NCI-H2171 treated with DMSO at 0.1 percent for 48 hours (cell line): ENCODE results near the gene KCNK7.
"Not testable (repeated sequence)": the region's sequence is repeated elsewhere in the genome, so short reads cannot be mapped to it uniquely, and the experiment has no call there.

Experiments
- DNase-seq: peaks from one replicate; lab custom pipeline; 2025; lab: John Stamatoyannopoulos, UW

Gene KCNK7

GRCh38 chr11:65595543-65596281, at the start of gene KCNK7:
TSS of gene KCNK7 (minus strand) at chr11:65595800. CDS start at chr11:65595772, 28 bp downstream.
- DNase-seq, result no peak

DNA sequence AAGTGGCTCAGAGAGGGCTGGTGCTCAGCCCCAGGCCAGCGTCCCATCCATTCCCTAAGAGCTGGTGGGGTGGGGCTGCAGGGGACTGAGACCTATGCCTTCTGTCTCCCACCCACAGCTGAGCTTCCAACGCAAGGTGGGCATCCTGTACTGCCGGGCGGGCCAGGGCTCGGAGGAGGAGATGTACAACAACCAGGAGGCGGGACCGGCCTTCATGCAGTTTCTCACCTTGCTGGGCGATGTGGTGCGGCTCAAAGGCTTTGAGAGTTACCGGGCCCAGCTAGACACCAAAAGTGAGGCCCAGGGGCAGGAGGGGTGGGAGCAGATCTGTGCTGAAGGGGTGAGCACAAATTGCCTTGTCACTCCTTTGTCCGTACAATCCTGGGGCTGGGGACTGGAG, 49.2 kb upstream of the KCNK7 start:
- DNase-seq, result no peak

GRCh38 chr11:65643971-65644370, 48.4 kb upstream of the KCNK7 start:
- no peak for DNase-seq

DNA sequence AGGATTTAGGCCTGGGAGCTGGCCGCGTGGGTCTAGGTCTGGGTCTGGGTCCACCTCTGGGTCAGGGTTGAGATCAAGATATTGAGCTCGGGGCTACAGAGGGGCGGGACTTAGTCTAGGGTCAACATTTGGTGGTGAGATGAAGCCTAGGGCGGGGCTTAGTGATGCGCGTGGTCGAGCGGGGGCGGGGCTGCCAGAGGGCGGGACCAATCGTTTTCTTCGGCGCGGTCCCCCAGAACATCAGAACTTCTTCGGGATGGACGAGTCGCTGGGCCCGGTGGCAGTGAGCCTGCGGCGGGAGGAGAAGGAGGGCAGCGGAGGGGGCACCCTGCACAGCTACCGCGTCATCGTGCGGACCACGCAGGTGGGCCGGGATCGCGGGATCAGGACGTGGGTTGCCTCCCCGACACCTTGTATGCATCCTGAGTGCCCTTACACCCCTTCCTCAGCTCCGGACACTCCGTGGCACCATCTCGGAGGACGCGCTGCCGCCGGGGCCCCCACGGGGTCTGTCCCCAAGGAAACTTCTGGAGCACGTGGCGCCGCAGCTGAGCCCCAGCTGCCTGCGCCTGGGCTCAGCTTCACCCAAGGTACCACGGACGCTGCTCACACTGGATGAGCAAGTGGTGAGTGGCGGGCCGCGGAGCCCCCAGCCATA, 46.5 kb upstream of the KCNK7 start:
- no peak for DNase-seq

DNA sequence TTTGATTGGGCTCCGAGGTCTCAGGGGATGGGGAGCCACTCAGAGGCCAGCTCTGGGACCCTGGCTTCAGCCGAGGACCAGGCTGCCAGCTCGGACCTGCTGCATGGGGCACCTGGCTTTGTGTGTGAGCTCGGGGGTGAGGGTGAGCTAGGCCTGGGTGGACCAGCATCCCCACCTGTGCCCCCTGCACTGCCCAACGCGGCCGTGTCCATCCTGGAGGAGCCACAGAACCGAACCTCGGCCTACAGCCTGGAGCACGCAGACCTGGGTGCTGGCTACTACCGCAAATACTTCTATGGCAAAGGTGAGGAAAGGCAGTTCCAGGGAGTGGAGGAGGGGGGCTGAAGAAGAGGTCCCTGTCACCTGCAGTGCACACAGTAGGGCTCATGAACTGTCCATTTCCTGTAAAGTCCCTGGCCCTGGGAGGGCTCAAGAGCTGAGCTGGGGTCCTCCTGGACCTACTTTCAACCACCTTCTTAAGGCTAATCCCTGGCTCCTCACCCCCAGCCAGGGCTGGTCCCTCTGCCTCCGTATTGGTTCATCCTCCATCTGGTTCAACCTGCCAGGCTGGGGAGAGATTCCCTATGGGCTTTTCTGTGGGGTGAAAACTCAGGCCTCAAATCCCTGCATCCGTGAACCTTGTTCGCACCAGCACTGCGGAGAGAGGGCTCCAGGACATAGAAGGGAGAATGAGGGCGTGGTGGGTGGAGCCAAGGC, 45.9 kb upstream of the KCNK7 start:
- DNase-seq, result no peak

- DNase-seq, result no peak
These were observed 45.1 kb upstream of the KCNK7 start for GRCh38 chr11:65640483-65641296.

GRCh38 chr11:65639623-65640482, 44.3 kb upstream of the KCNK7 start:
- peak; percentile 7 for DNase-seq

DNA sequence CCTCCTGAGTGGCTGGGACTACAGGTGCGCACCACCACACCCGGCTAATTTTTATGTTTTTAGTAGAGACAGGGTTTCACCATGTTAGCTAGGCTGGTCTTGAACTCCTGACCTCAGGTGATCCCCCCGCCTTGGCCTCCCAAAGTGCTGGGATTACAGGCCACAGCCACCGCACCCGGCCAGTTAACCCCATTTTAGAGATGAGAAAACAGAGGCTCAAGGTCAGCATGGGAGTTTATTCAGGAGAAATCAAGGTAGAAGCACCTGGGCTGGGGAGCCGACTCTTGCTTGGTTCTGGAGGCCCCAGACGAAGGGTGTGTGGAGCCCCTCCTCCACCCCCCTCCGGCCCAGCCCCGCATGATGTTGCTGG, 43.6 kb upstream of the KCNK7 start:
- not testable (repeated sequence) for DNase-seq

- peak; percentile 64 for DNase-seq
These were observed 42.3 kb upstream of the KCNK7 start, which contains the start of gene SIPA1 for GRCh38 chr11:65637794-65638419. TSS of gene SIPA1 (plus strand) at chr11:65638101. CDS start at chr11:65640922, 2,821 bp downstream.

GRCh38 chr11:65637032-65637557, 41.5 kb upstream of the KCNK7 start:
- no peak for DNase-seq

- DNase-seq, result no peak
These were observed 40.8 kb upstream of the KCNK7 start for GRCh38 chr11:65636108-65637031.

- no peak for DNase-seq
These were observed 39.5 kb upstream of the KCNK7 start for GRCh38 chr11:65634905-65635731.

DNA sequence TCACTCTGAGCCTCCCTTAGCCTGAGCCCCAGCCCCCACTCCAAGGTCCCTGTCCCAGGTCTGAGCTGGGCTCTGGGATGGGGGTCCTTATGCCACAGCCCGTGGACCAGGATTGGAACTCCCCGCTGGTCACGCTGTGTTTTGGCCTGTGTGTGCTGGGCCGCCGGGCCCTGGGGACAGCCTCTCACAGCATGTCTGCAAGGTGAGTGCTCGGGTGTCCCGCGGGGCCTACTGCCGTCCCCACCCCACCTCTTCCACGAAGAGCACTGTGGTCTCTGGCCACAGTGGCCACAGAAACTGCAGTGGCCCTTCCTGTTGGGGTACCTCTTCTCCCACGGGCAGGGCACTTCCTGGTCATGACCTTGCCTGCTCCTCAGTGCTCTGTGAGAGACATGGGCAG, 38.8 kb upstream of the KCNK7 start:
- DNase-seq, result no peak

DNA sequence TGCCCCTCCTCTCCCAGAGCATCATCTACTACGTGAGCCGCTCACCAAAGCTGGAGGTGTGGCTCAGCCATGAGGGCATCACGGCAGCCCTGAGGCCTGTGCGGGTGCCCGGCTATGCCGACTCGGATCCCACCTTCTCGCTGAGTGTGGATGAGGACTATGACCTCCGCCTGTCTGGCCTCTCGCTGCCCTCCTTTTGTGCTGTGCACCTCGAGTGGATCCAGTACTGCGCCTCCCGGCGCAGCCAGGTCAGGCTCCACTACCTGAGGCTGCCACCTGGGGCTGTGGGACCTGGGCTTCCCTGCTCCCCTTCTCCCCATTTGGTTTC, 38.5 kb upstream of the KCNK7 start:
- no peak for DNase-seq

- no peak for DNase-seq
These were observed 37.9 kb upstream of the KCNK7 start for GRCh38 chr11:65633390-65634108.

DNA sequence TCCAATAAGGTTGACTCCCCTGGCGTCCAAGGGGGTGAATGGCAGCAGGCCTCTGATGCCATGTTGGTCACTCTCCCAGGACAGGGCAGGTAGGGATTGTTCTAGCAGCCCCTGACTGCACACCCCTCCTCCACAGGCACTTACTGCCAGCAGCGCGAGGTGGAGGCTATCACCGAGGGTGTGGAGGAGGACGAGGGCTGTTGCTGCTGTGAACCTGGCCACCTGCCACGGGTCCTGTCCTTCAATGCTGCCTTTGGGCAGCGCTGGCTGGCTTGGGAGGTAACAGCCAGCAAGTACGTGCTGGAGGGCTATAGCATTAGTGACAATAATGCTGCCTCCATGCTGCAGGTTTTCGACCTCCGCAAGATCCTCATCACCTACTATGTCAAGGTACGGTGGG, 34.6 kb upstream of the KCNK7 start:
- no peak for DNase-seq

DNA sequence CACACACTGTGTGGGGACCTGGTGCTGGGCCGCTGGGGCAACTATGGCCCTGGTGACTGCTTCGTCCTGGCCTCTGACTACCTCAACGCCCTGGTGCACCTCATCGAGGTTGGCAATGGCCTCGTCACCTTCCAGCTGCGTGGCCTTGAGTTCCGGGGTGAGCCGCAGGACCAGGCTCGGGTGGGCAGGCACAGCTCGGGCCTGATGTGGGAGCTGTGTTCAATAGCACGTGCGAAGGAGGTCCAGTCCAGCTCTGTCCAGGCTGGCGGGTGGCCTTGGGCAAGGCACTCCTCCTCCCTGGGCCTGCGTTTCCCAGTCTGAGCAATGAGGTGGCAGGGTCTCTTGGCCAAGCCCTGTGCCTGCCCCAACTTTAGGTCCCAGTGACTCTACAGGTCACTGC, 34.0 kb upstream of the KCNK7 start:
- no peak for DNase-seq

DNA sequence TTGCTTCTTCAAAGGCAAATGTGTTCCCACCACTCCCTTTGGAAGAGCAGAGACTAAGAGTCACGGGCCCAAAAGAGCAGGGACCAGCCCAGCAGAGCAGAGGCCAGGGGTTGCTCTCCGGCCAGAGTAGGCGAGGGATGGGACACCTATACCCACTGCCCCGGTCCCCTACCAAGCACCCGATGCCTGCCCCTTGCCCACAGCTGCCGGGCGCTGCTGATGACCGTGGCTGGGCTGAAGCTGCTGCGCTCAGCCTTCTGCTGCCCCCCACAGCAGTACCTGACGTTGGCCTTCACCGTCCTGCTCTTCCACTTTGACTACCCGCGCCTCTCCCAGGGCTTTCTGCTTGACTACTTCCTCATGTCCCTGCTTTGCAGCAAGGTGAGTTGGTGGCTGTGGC, 31.6 kb upstream of the KCNK7 start:
- DNase-seq, result no peak
